SKM-1 (cell line): ENCODE measurements around the gene SOAT2.

Experiments
- DNase-seq: peaks from one replicate; lab custom pipeline; 2025; ENCODE audit not compliant: unreplicated experiment; lab: John Stamatoyannopoulos, UW

The SOAT2 gene

GRCh38 chr12:53102883-53103807 lies at the start of gene SOAT2:
Gene SOAT2 (plus strand): TSS chr12:53103486. CDS start chr12:53103578, 92 bp downstream.
- DNase-seq, result no peak

GRCh38 chr12:53054112-53054878 lies 49.0 kb upstream of the SOAT2 start:
- DNase-seq, result peak; percentile 26

- no peak for DNase-seq
Observed at GRCh38 chr12:53055471-53056266, 47.6 kb upstream of the SOAT2 start.

GRCh38 chr12:53056296-53056695 lies 47.0 kb upstream of the SOAT2 start:
- no peak for DNase-seq

- no peak for DNase-seq
Observed at GRCh38 chr12:53056901-53057300, 46.4 kb upstream of the SOAT2 start.

- no peak for DNase-seq
Observed at GRCh38 chr12:53057816-53058500, 45.3 kb upstream of the SOAT2 start.

GRCh38 chr12:53058674-53059433 lies 44.4 kb upstream of the SOAT2 start:
- DNase-seq, result no peak

GRCh38 chr12:53059434-53060063 lies 43.7 kb upstream of the SOAT2 start:
- DNase-seq, result no peak

- no peak for DNase-seq
Observed at GRCh38 chr12:53060064-53060720, 43.1 kb upstream of the SOAT2 start.

GRCh38 chr12:53060721-53061276 lies 42.5 kb upstream of the SOAT2 start:
- DNase-seq, result no peak

- DNase-seq, result no peak
Observed at GRCh38 chr12:53061404-53062010, 41.8 kb upstream of the SOAT2 start.

- DNase-seq, result no peak
Observed at GRCh38 chr12:53062011-53062961, 41.0 kb upstream of the SOAT2 start.

- DNase-seq, result no peak
Observed at GRCh38 chr12:53062977-53063707, 40.1 kb upstream of the SOAT2 start.

- DNase-seq, result no peak
Observed at GRCh38 chr12:53063708-53064612, 39.3 kb upstream of the SOAT2 start.
